ENCODE data around the gene KIFC3.

Gene KIFC3

GRCh38 chr16:57762365-57763040 lies 39.8 kb downstream of the KIFC3 start:
- DNase-seq: no peak

- no peak for DNase-seq
These were observed 40.3 kb downstream of the KIFC3 start for GRCh38 chr16:57761957-57762356.

- DNase-seq: no peak
These were observed 41.0 kb downstream of the KIFC3 start for GRCh38 chr16:57761301-57761700.

GRCh38 chr16:57760357-57761160 lies 41.7 kb downstream of the KIFC3 start:
- no peak for DNase-seq

GRCh38 chr16:57759541-57760356 lies 42.5 kb downstream of the KIFC3 start:
- DNase-seq: no peak

GRCh38 chr16:57759131-57759530 lies 43.2 kb downstream of the KIFC3 start:
- no peak for DNase-seq

- DNase-seq: no peak
These were observed 43.8 kb downstream of the KIFC3 start for GRCh38 chr16:57758331-57759117.

- no peak for DNase-seq
These were observed 44.4 kb downstream of the KIFC3 start for GRCh38 chr16:57757883-57758282.

- DNase-seq: peak; percentile 65
These were observed 44.9 kb downstream of the KIFC3 start for GRCh38 chr16:57757326-57757786.

GRCh38 chr16:57756424-57757325 lies 45.6 kb downstream of the KIFC3 start:
- DNase-seq: no peak

- no peak for DNase-seq
These were observed 46.4 kb downstream of the KIFC3 start for GRCh38 chr16:57755726-57756423.

- DNase-seq: no peak
These were observed 47.1 kb downstream of the KIFC3 start for GRCh38 chr16:57755061-57755684.

- DNase-seq: no peak
These were observed 47.8 kb downstream of the KIFC3 start for GRCh38 chr16:57754354-57755060.

- no peak for DNase-seq
These were observed 48.6 kb downstream of the KIFC3 start for GRCh38 chr16:57753448-57754353.

- DNase-seq: no peak
These were observed 49.5 kb downstream of the KIFC3 start for GRCh38 chr16:57752581-57753447.

- DNase-seq: no peak
These were observed 50.1 kb downstream of the KIFC3 start for GRCh38 chr16:57752203-57752580.

GRCh38 chr16:57751539-57752202 lies 50.6 kb downstream of the KIFC3 start:
- DNase-seq: no peak
